WTC11 (cell line): ENCODE data around the gene PLS1. TPM values are rescaled to one million over a fixed set of nuclear protein-coding genes. Genes with fewer than 3 reads are reported as not detected.
A peak's percentile ranks its signal among the peaks of the same experiment; 100 is the strongest.

Source experiments
- AFF4 ChIP-seq: sonication (generic); formaldehyde crosslinking; IDR thresholded peaks from 2 replicates; pipeline ENCODE4 v1.8.1; 2023; ENCODE audit warnings: mild to moderate bottlenecking, missing genetic modification reagents, borderline replicate concordance
- AR ChIP-seq: fragments of 250-450 bp; sonication (Bioruptor Pico); IDR thresholded peaks from 2 replicates; pipeline ENCODE4 v1.9.0; 2021; ENCODE audit warnings: mild to moderate bottlenecking
- ARID4B ChIP-seq: sonication (generic); formaldehyde crosslinking; IDR thresholded peaks from 2 replicates; pipeline ENCODE4 v1.8.0; 2023; ENCODE audit warnings: missing genetic modification reagents, mild to moderate bottlenecking, borderline replicate concordance
- CBFB ChIP-seq: sonication (generic); formaldehyde crosslinking; IDR thresholded peaks from 2 replicates; pipeline ENCODE4 v1.8.1; 2022; ENCODE audit warnings: mild to moderate bottlenecking, low read depth, missing genetic modification reagents
- CREB1 ChIP-seq: sonication (generic); formaldehyde crosslinking; IDR thresholded peaks from 2 replicates; pipeline ENCODE4 v1.8.0; 2023; ENCODE audit warnings: mild to moderate bottlenecking, missing genetic modification reagents
- CREM ChIP-seq: sonication (generic); formaldehyde crosslinking; IDR thresholded peaks from 2 replicates; pipeline ENCODE4 v1.8.1; 2022; ENCODE audit warnings: mild to moderate bottlenecking, missing genetic modification reagents, moderate library complexity
- E2F1 ChIP-seq: sonication (generic); formaldehyde crosslinking; IDR thresholded peaks from 2 replicates; pipeline ENCODE4 v1.8.0; 2022; ENCODE audit warnings: mild to moderate bottlenecking, missing genetic modification reagents
- FOXJ3 ChIP-seq: sonication (generic); formaldehyde crosslinking; IDR thresholded peaks from 2 replicates; pipeline ENCODE4 v1.9.0; 2021; ENCODE audit warnings: missing genetic modification reagents, mild to moderate bottlenecking, borderline replicate concordance
- FOXK1 ChIP-seq: sonication (generic); formaldehyde crosslinking; IDR thresholded peaks from 2 replicates; pipeline ENCODE4 v1.8.0; 2022; ENCODE audit warnings: mild to moderate bottlenecking, moderate library complexity, missing genetic modification reagents
- FOXP1 ChIP-seq: sonication (generic); formaldehyde crosslinking; IDR thresholded peaks from 2 replicates; pipeline ENCODE4 v1.8.0; 2022; ENCODE audit warnings: missing genetic modification reagents, mild to moderate bottlenecking, moderate library complexity, borderline replicate concordance
- GTF2I ChIP-seq: fragments of 250-450 bp; sonication (Bioruptor Pico); conservative IDR thresholded peaks from 2 replicates; pipeline ENCODE4 v1.4.0; 2021; ENCODE audit warnings: mild to moderate bottlenecking
- JAZF1 ChIP-seq: fragments of 250-450 bp; sonication (Bioruptor Pico); IDR thresholded peaks from 2 replicates; pipeline ENCODE4 v1.9.0; 2021; ENCODE audit warnings: moderate library complexity, mild to moderate bottlenecking, inconsistent platforms
- KAT7 ChIP-seq: sonication (generic); formaldehyde crosslinking; IDR thresholded peaks from 2 replicates; pipeline ENCODE4 v1.8.1; 2023; ENCODE audit warnings: missing genetic modification reagents, mild to moderate bottlenecking, borderline replicate concordance
- MAX ChIP-seq: sonication (generic); formaldehyde crosslinking; IDR thresholded peaks from 2 replicates; pipeline ENCODE4 v1.8.0; 2022; ENCODE audit warnings: mild to moderate bottlenecking, missing genetic modification reagents
- NR3C1 ChIP-seq: sonication (generic); formaldehyde crosslinking; conservative IDR thresholded peaks from 2 replicates; pipeline ENCODE4 v1.8.1; 2023; ENCODE audit warnings: low read depth, mild to moderate bottlenecking, missing genetic modification reagents
- RELA ChIP-seq: sonication (generic); formaldehyde crosslinking; IDR thresholded peaks from 2 replicates; pipeline ENCODE4 v1.8.1; 2022; ENCODE audit warnings: missing genetic modification reagents, mild to moderate bottlenecking, borderline replicate concordance
- SMAD3 ChIP-seq: sonication (generic); formaldehyde crosslinking; IDR thresholded peaks from 2 replicates; pipeline ENCODE4 v1.8.0; 2022; ENCODE audit warnings: missing genetic modification reagents, mild to moderate bottlenecking, borderline replicate concordance
- TP53 ChIP-seq: sonication (generic); formaldehyde crosslinking; IDR thresholded peaks from 2 replicates; pipeline ENCODE4 v1.8.1; 2023; ENCODE audit warnings: mild to moderate bottlenecking, missing genetic modification reagents
- ZMAT4 ChIP-seq: fragments of 250-450 bp; sonication (Bioruptor Pico); IDR thresholded peaks from 2 replicates; pipeline ENCODE4 v1.9.0; 2021; ENCODE audit warnings: mild to moderate bottlenecking
- ZNF281 ChIP-seq: sonication (generic); formaldehyde crosslinking; IDR thresholded peaks from 2 replicates; pipeline ENCODE4 v1.8.0; 2023; ENCODE audit warnings: mild to moderate bottlenecking, missing genetic modification reagents
- ZNF317 ChIP-seq: sonication (generic); formaldehyde crosslinking; IDR thresholded peaks from 2 replicates; pipeline ENCODE4 v1.8.1; 2023; ENCODE audit warnings: low read depth, mild to moderate bottlenecking, moderate library complexity, missing genetic modification reagents, borderline replicate concordance
- ZNF671 ChIP-seq: fragments of 250-450 bp; sonication (Bioruptor Pico); IDR thresholded peaks from 2 replicates; pipeline ENCODE4 v1.8.0; 2021; ENCODE audit warnings: mild to moderate bottlenecking
- total RNA-seq: library from RNA; stranded (reverse); gene quantifications from 3 replicates; pipeline ENCODE4 v1.2.3, GENCODE V29; 2021

Gene PLS1
- total RNA-seq, 1 experiment from 2014 or later, result 26.4 TPM

- no peak for TF ChIP-seq ZNF671 (CRISPR knock-in tag)
- TF ChIP-seq SMAD3 (CRISPR knock-in tag), result peak; percentile 72; the same call in 1 of the 2 replicates
- no peak for TF ChIP-seq AR
- no peak for TF ChIP-seq GTF2I (CRISPR knock-in tag)
- TF ChIP-seq FOXJ3 (CRISPR knock-in tag), result no peak
- no peak for TF ChIP-seq CBFB
- TF ChIP-seq CREB1, result no peak
- no peak for TF ChIP-seq ARID4B (CRISPR knock-in tag)
- no peak for TF ChIP-seq ZNF281 (CRISPR knock-in tag)
- 0 out of 2 replicates have a peak, but pooled peaks have one; percentile 26 for TF ChIP-seq CREM (CRISPR knock-in tag)
- no peak for TF ChIP-seq NR3C1 (CRISPR knock-in tag)
- TF ChIP-seq RELA (CRISPR knock-in tag), result no peak; the same call in 1 of the 2 replicates
- no peak for TF ChIP-seq ZMAT4
- TF ChIP-seq ZNF317 (CRISPR knock-in tag), result 0 out of 2 replicates have a peak, but pooled peaks have one; percentile 11
- TF ChIP-seq FOXK1, result peak; percentile 84
- TF ChIP-seq FOXP1 (CRISPR knock-in tag), result peak; percentile 84
- TF ChIP-seq JAZF1 (CRISPR knock-in tag), result no peak
- TF ChIP-seq E2F1, result peak; percentile 73; the same call in 1 of the 2 replicates
- peak; percentile 84; the same call in 1 of the 2 replicates for TF ChIP-seq AFF4
- peak; percentile 63; the same call in 1 of the 2 replicates for TF ChIP-seq MAX (CRISPR knock-in tag)
- no peak for TF ChIP-seq TP53
- TF ChIP-seq KAT7 (CRISPR knock-in tag), result 0 out of 2 replicates have a peak, but pooled peaks have one; percentile 61
These were observed at the start of gene PLS1 (continued) for GRCh38 chr3:142595951-142596725.
